HG03469 (cell line): Measurements from ENCODE around the gene ARPC3.
"Not testable (repeated sequence)": the region's sequence is repeated elsewhere in the genome, so short reads cannot be mapped to it uniquely, and the experiment has no call there.

ENCODE experiments used
- ATAC-seq: cut with Tn5 transposase; IDR thresholded peaks from one replicate; pipeline ENCODE4 v1.9.1; 2021; ENCODE audit warnings: mild to moderate bottlenecking, moderate library complexity, moderate number of reproducible peaks; ENCODE audit not compliant: unreplicated experiment

The ARPC3 gene

GRCh38 chr12:110449799-110450497 is at the start of gene ARPC3:
Gene ARPC3, minus strand, starts transcription at chr12:110450337. Its CDS starts 77 bp downstream, at chr12:110450260.
- peak; percentile 74 for ATAC-seq

- no peak for ATAC-seq
These were observed 49.0 kb upstream of the ARPC3 start for GRCh38 chr12:110498984-110499706.

- no peak for ATAC-seq
These were observed 25.3 kb upstream of the ARPC3 start for GRCh38 chr12:110475426-110475825.

- peak; percentile 38 for ATAC-seq
These were observed 18.3 kb upstream of the ARPC3 start, which contains the start of the genes FAM216A and GPN3 for GRCh38 chr12:110468214-110469048. Gene FAM216A, plus strand, starts transcription at chr12:110468845. Its CDS starts 31 bp downstream, at chr12:110468876. Gene GPN3, minus strand, starts transcription at chr12:110468257. Its CDS starts 54 bp downstream, at chr12:110468203.

GRCh38 chr12:110467847-110468213 is 17.7 kb upstream of the ARPC3 start:
- no peak for ATAC-seq

GRCh38 chr12:110466791-110467190 is 16.7 kb upstream of the ARPC3 start:
- ATAC-seq = no peak

GRCh38 chr12:110465765-110466164 is 15.6 kb upstream of the ARPC3 start:
- ATAC-seq = not testable (repeated sequence)

- ATAC-seq = no peak
These were observed 14.9 kb upstream of the ARPC3 start for GRCh38 chr12:110465024-110465423.

- ATAC-seq = not testable (repeated sequence)
These were observed 11.1 kb upstream of the ARPC3 start for GRCh38 chr12:110461189-110461588.

GRCh38 chr12:110458756-110459155 is 8.6 kb upstream of the ARPC3 start:
- no peak for ATAC-seq

GRCh38 chr12:110453569-110454296 is 3.6 kb upstream of the ARPC3 start:
- ATAC-seq = no peak

GRCh38 chr12:110451263-110451662 is 1.1 kb upstream of the ARPC3 start:
- no peak for ATAC-seq

- ATAC-seq = no peak
These were observed 5.7 kb downstream of the ARPC3 start for GRCh38 chr12:110444455-110444854.

- ATAC-seq = no peak
These were observed 13.9 kb downstream of the ARPC3 start for GRCh38 chr12:110436231-110436630.

- ATAC-seq = no peak
These were observed 18.1 kb downstream of the ARPC3 start for GRCh38 chr12:110431957-110432587.

- ATAC-seq = not testable (repeated sequence)
These were observed 20.5 kb downstream of the ARPC3 start for GRCh38 chr12:110429676-110430075.

- no peak for ATAC-seq
These were observed 23.7 kb downstream of the ARPC3 start for GRCh38 chr12:110426406-110426805.

GRCh38 chr12:110424237-110424636 is 25.9 kb downstream of the ARPC3 start:
- ATAC-seq = no peak

- ATAC-seq = no peak
These were observed 28.4 kb downstream of the ARPC3 start for GRCh38 chr12:110421701-110422100.

- ATAC-seq = no peak
These were observed 28.9 kb downstream of the ARPC3 start for GRCh38 chr12:110421159-110421661.
